GM12864 (cell line): ENCODE data around the gene EEFSEC.

Experiments
- DNase-seq: peaks from one replicate; pipeline ENCODE4 v3.0.0-alpha.2; 2011; ENCODE audit warnings: low read depth
- H3K4me3 ChIP-seq: 2 replicates; pipeline ENCODE4 v1.5.1; 2011; ENCODE audit warnings: mild to moderate bottlenecking, low read depth, low read length, control low read depth
- TF ChIP-seq, protein P1 (sequence below): IDR thresholded peaks from 2 replicates; pipeline ENCODE4 v1.5.1; 2011; ENCODE audit warnings: low read depth, mild to moderate bottlenecking, moderate library complexity, low read length, control low read depth, inconsistent platforms; ENCODE audit errors: missing control alignments

The EEFSEC gene

DNA sequence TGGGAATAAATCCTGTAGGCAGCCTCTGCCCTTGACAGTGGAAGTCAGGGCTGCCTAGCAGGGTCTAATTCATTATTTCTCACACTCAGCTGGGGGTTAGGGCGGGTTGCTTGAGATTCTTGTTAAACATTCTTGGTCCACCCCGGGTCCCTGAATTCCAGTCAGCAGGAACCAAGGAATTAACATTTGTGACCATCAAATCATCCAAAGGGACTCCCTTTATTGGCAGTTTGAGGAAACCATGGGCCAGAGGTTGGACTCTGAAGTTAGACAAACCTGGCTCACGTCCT lies 122.8 kb downstream of the EEFSEC start:
- no peak overlapping the region for H3K4me3 ChIP-seq
- DNase-seq, result no peak
- TF ChIP-seq, protein P1, sequence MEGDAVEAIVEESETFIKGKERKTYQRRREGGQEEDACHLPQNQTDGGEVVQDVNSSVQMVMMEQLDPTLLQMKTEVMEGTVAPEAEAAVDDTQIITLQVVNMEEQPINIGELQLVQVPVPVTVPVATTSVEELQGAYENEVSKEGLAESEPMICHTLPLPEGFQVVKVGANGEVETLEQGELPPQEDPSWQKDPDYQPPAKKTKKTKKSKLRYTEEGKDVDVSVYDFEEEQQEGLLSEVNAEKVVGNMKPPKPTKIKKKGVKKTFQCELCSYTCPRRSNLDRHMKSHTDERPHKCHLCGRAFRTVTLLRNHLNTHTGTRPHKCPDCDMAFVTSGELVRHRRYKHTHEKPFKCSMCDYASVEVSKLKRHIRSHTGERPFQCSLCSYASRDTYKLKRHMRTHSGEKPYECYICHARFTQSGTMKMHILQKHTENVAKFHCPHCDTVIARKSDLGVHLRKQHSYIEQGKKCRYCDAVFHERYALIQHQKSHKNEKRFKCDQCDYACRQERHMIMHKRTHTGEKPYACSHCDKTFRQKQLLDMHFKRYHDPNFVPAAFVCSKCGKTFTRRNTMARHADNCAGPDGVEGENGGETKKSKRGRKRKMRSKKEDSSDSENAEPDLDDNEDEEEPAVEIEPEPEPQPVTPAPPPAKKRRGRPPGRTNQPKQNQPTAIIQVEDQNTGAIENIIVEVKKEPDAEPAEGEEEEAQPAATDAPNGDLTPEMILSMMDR, result no peak

DNA sequence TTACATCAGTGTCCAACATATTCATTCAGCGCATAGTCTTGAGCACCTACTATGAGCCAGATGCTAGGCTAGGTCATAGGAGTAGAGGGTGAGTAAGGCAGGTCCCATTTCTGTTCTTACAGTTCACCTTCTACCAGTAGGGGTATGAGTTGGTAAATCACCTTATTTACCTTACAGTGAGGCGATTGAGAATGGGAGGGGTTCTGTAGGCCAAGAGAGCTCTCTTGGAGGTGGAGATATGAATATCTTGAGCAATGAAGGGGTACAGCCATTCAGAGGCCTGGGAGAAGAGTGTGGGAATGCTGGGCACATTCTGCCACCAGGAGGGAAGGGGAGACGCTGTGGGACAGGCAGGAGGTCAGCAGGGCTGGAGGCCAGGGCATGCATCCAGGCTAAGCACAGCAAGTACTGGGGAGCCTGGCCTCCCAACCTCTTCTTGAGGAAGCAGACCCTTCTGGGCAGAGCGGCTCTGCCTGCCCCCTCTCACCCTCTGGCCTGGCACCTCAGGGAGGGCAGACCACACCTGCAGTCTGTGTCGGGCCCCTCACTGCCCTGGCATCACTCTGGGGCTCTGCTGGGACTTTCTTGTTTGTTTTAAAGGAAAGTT lies 123.4 kb downstream of the EEFSEC start:
- H3K4me3 ChIP-seq, result no peak overlapping the region
- TF ChIP-seq, protein P1, result no peak
- DNase-seq, result no peak

DNA sequence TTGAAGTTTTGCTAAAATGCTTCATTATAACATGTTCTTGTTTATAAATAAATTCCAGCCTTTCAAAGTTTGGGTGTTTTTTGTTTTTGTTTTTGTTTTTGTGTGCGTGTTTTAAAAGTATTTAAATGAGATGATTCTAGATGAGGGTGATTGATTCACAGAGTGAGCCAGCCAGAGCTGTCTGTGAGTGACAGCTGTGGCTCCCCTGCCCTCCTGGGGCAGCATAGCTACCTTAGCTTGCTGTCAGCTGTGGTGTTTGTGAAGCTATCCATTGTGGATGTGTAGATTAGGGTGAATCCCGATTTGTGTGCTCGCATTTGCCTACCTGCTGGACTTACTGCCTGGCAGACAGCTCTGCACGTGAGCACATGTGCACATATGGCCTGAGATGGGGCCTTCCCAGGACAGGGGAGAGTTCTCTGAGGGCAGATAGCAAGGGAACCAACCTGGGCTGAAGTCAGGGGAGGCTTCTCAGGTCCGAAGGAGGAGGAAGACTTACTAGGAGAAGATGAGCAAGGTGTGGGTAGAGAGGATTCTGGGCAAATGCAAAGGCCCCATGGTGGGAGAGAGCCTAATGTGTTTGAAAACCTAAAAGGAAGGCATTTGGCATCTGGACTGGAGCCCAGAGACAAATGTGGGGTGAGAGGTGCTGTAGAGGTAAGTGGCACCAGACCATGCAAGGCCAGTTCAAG lies 124.2 kb downstream of the EEFSEC start:
- H3K4me3 ChIP-seq, result no peak overlapping the region
- no peak for DNase-seq
- TF ChIP-seq, protein P1, result no peak

DNA sequence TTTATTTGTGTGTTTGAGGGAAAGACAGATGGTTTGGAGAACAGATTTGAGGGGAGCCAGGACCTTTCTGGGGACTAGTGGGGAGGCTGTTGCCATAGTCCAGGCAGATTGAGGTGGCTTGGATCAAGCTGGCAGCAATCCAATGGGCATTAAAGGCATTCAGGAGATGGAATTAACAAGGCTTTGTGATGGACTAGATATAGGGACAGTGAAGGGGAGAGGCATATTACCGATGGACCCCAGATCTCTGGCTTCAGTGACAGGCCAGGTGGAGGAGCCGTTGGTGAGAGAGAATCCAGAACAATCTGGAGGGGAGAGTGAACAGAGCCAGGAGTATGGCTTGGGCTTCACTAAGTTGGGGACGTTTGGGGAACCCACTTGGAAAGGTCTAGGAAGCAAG lies 124.8 kb downstream of the EEFSEC start:
- no peak overlapping the region for H3K4me3 ChIP-seq
- TF ChIP-seq, protein P1, result no peak
- DNase-seq, result no peak

DNA sequence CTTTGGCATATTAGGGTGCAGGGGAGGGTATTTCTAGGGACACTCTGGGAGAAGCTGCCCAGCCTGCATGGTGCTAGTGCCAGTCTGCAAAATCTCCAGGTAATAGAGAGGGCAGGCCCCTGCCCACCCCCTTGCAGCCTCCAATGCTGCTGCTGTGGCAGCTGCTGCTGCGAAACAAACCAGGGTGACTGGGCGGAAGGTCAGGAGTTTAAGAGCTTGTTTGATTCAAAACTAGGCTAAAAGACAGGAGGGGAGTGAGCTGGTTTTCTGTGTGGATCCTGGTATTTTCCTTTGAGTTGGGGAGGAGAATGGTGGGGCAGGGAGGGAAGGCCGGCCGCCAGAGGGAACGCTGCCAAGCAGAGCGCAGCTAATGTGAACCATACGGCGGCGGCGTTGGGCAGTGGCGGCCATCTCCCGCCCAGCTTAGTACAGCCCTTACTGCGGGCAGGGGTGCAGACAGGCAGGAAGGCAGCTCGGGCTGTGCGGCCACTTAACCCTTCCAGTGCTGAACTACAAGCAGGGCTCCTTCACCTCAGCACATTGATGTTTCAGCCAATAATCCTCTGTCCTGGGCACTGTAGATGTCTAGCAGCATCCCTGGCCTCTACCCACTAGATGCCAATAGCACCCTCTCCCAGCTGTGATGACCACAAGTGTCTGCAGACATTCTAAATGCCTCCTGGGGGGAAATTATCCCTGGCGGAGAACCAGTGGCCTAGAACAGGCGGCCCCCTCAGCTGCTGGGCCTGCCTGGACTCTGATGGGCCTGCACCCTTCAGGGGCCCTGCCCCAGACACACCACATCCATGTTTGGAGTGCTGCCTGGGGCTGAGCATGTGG lies 125.7 kb downstream of the EEFSEC start:
- TF ChIP-seq, protein P1, result no peak
- no peak for DNase-seq
- no peak overlapping the region for H3K4me3 ChIP-seq

DNA sequence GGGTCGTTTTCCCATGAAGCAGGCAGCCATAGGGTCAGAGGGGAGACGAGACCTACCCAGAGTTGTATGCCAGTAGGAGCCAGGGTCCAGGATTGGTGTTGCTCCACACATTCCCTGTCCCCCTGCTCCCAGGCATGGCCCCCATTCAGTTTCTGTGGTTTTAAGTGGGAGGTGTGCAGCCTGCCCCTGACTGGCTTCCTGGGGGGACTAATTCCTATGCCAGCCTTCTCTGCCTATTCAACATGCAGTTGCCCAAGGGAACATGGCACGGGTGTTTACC lies 126.3 kb downstream of the EEFSEC start:
- TF ChIP-seq, protein P1, result no peak
- no peak for DNase-seq
- no peak overlapping the region for H3K4me3 ChIP-seq
